ENCODE measurements around the gene ST7.
"Not testable (repeated sequence)": the region's sequence is repeated elsewhere in the genome, so short reads cannot be mapped to it uniquely, and the experiment has no call there.

Gene ST7

GRCh38 chr7:116951366-116952292 is 1.7 kb upstream of the ST7 start:
- DNase-seq, result no peak

GRCh38 chr7:116952635-116953371 is 498 bp upstream of the ST7 start:
- peak; percentile 22 for DNase-seq

- DNase-seq, result peak; percentile 93
Observed at GRCh38 chr7:116953906-116954838, 871 bp downstream of the ST7 start.

GRCh38 chr7:116955340-116955739 is 2.0 kb downstream of the ST7 start:
- no peak for DNase-seq

- no peak for DNase-seq
Observed at GRCh38 chr7:116955801-116956476, 2.6 kb downstream of the ST7 start.

- no peak for DNase-seq
Observed at GRCh38 chr7:116956477-116956804, 3.1 kb downstream of the ST7 start.

GRCh38 chr7:116957874-116958273 is 4.6 kb downstream of the ST7 start:
- no peak for DNase-seq

- DNase-seq, result not testable (repeated sequence)
Observed at GRCh38 chr7:116961966-116962673, 8.8 kb downstream of the ST7 start.

- DNase-seq, result no peak
Observed at GRCh38 chr7:116963234-116963633, 9.9 kb downstream of the ST7 start.

GRCh38 chr7:116966601-116967000 is 13.3 kb downstream of the ST7 start:
- no peak for DNase-seq

- DNase-seq, result no peak
Observed at GRCh38 chr7:116967254-116967922, 14.1 kb downstream of the ST7 start.

GRCh38 chr7:116967983-116968382 is 14.7 kb downstream of the ST7 start:
- no peak for DNase-seq

- DNase-seq, result no peak
Observed at GRCh38 chr7:116968631-116969030, 15.3 kb downstream of the ST7 start.

GRCh38 chr7:116969371-116969902 is 16.1 kb downstream of the ST7 start:
- DNase-seq, result no peak

GRCh38 chr7:116970238-116970910 is 17.1 kb downstream of the ST7 start:
- DNase-seq, result no peak

GRCh38 chr7:116971153-116971552 is 17.9 kb downstream of the ST7 start:
- DNase-seq, result not testable (repeated sequence)

GRCh38 chr7:116971869-116972268 is 18.6 kb downstream of the ST7 start:
- no peak for DNase-seq

- not testable (repeated sequence) for DNase-seq
Observed at GRCh38 chr7:116975024-116975423, 21.7 kb downstream of the ST7 start.

- DNase-seq, result peak; percentile 52
Observed at GRCh38 chr7:116977172-116977571, 23.9 kb downstream of the ST7 start.

GRCh38 chr7:116978006-116978405 is 24.7 kb downstream of the ST7 start:
- no peak for DNase-seq

All from fibroblast of skin of right biceps (primary cell).